B cell (primary cell): Measurements from ENCODE around the gene HS3ST1.

Experiments used
- CTCF ChIP-seq: fragments of 200-600 bp; IDR thresholded peaks from one replicate; pipeline ENCODE4 v1.8.0; 2022; ENCODE audit warnings: antibody characterized with exemption, mild to moderate bottlenecking
- EZH2 ChIP-seq: IDR thresholded peaks from 2 replicates; pipeline ENCODE4 v1.6.1; 2012; ENCODE audit warnings: borderline replicate concordance, low read depth, mild to moderate bottlenecking, moderate library complexity, low read length; ENCODE audit not compliant: insufficient read depth, poor library complexity, severe bottlenecking

GRCh38 chr4:11348449-11349088 is 80.1 kb downstream of the HS3ST1 start:
- TF ChIP-seq EZH2 (no peak), CTCF (no peak)
